ENCODE data around the gene ZNF480.
"Not testable (repeated sequence)": the region's sequence is repeated elsewhere in the genome, so short reads cannot be mapped to it uniquely, and the experiment has no call there.

The ZNF480 gene

GRCh38 chr19:52339022-52339421, 42.1 kb downstream of the ZNF480 start:
- DNase-seq: not testable (repeated sequence)

DNA sequence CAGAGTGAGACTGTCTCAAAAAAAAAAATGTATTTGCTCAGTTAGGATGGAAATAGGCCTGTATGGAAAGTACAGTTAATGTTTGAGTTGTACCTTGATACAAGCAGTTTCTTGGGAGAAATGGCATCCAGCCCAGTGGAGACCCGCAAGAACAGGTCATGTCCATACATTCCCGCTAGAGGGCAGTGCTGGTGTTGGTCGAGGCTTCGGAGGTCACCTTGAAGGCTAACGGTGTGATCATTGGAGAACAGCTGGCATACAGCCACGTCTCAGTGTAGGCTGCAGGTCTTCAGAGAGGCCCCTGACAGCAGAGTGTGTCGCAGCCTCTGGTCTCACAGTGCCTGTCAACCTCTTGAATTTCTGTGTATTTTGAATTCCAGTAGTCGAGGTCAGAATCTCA, 46.6 kb downstream of the ZNF480 start:
- peak; percentile 67 for DNase-seq

DNA sequence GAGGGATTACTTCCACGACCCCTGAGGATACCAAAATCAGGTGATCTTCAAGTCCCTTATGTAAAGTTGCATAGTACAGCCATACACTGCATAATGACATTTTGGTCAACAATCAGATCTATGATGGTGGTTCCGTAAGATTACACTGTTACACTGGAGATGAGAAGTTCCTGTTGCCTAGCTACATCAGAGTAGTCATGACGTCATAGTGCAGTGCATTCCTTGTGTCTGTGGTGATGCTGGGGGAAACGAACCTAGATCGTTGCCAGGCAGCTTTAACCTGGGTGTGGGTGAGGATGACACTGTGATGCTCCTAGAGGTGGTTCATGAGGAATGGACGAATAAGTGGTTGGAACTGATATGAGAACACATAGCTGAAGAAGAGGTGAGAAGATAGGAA, 48.2 kb downstream of the ZNF480 start:
- DNase-seq: no peak

GRCh38 chr19:52351512-52351911, 54.5 kb downstream of the ZNF480 start:
- no peak for DNase-seq

GRCh38 chr19:52366414-52366824, 69.5 kb downstream of the ZNF480 start:
- DNase-seq: no peak

DNA sequence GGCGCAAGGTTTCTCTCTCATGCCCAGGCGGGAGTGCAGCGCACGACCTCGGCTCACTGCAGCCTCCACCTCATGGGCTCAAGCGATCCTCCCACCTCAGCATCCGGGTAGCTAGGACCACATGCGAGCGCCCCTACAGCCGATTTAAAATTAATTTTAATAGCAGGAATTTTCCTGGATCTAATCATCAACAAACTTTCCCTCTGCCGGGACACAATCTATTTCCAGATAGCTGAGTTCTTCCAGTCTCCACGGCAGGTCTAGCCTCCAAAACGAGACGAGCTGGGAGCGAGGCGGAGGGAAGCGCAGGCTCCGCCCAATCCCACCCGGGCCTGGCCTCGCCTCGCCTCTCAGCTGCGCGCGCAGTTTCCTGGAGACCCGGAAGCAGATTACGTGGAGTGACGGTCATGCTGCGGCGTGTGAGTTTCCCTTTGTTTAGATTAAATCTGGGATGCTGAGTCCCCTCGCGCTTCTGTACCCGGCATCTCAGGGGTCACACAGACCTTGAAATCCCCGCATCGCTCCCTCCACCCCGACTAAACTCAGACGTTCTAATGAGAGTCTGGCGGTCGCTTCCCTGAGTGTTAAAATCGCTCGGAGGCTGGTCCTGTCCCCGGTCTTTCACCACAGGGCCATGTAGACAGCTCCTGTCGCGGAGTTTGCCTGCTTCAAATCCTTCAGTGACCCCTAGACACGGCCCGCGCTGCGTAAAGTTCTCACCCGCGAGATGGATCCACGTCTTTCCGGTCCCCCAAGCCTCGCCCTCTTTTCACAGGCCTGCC, 72.8 kb downstream of the ZNF480 start, which contains the start of gene ZNF880:
ZNF880 (plus strand) TSS at position 365 of the 782 bp plus-strand sequence; CDS start at position 408, 43 bp downstream.
- peak; percentile 97 for DNase-seq

DNA sequence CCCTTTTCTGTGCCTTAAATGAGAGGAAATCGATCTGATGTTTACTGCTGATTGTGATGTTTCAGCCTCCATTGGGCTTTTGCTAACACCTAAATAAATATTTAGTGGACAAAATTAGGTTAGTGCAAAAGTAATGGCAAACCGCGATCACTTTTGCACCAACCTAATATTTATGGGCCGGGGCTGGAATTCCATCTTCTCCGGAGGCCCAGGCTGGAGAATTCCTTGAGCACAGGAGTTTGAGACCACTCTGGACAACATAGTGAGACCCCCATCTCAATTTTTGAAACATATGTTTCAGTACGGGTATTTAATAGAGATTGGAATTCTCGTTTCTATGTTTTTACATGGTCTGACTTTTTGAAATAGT, 73.4 kb downstream of the ZNF480 start:
- DNase-seq: no peak

Data from right forelimb (tissue), 1 donor.